Measurements from ENCODE around the gene NTNG2. TPM values are rescaled to one million over a fixed set of nuclear protein-coding genes. Genes with fewer than 3 reads are reported as not detected.
A peak's percentile ranks its signal among the peaks of the same experiment; 100 is the strongest.

The NTNG2 gene
- total and polyA plus RNA-seq, 9 donors: 0.23 to 1.3 (median 0.56) TPM

- H3K4me3 ChIP-seq (ENCODE audit: low read length): no peak overlapping the region
- no peaks in the 10 kb centered on the region for H3K9me3 ChIP-seq (replicated peaks; ENCODE audit: control insufficient read depth, low read depth, low read length)
- DNase-seq: no peak
- no peak overlapping the region for H3K27ac ChIP-seq (ENCODE audit: low read length)
- peaks cover 83% of the 10 kb centered on the region for H3K27me3 ChIP-seq (ENCODE audit: control insufficient read depth, insufficient read depth, low read length)
- peaks cover 14% of the 10 kb centered on the region for H3K4me1 ChIP-seq (ENCODE audit: control insufficient read depth, insufficient read depth, low read length)
- 77% methylated on average over 14 of the region's 19 CpGs for WGBS (ENCODE audit: insufficient coverage)
- H3K36me3 ChIP-seq (ENCODE audit: control insufficient read depth, insufficient read depth, low read length): no peaks in the 10 kb centered on the region
Measured at GRCh38 chr9:132157347-132158116, 4.3 kb upstream of the NTNG2 start.

- peaks cover 88% of the 10 kb centered on the region for H3K27me3 ChIP-seq (ENCODE audit: control insufficient read depth, insufficient read depth, low read length)
- H3K36me3 ChIP-seq (ENCODE audit: control insufficient read depth, insufficient read depth, low read length): no peaks in the 10 kb centered on the region
- peak; percentile 56 for DNase-seq
- H3K4me1 ChIP-seq (ENCODE audit: control insufficient read depth, insufficient read depth, low read length): peaks cover 21% of the 10 kb centered on the region
- H3K4me3 ChIP-seq (ENCODE audit: low read length): peak overlapping the region; percentile 27
- no peaks in the 10 kb centered on the region for H3K9me3 ChIP-seq (replicated peaks; ENCODE audit: control insufficient read depth, low read depth, low read length)
- H3K27ac ChIP-seq (ENCODE audit: low read length): no peak overlapping the region
- WGBS (ENCODE audit: insufficient coverage): 2% methylated on average over 42 of the region's 50 CpGs
Measured at GRCh38 chr9:132160802-132161742, 786 bp upstream of the NTNG2 start.

- WGBS (ENCODE audit: insufficient coverage): under 1% methylated on average over 72 of the region's 74 CpGs
- H3K4me1 ChIP-seq (ENCODE audit: control insufficient read depth, insufficient read depth, low read length): peaks cover 21% of the 10 kb centered on the region
- peak overlapping the region; percentile 46 for H3K4me3 ChIP-seq (ENCODE audit: low read length)
- DNase-seq: no peak
- H3K36me3 ChIP-seq (ENCODE audit: control insufficient read depth, insufficient read depth, low read length): no peaks in the 10 kb centered on the region
- no peak overlapping the region for H3K27ac ChIP-seq (ENCODE audit: low read length)
- no peaks in the 10 kb centered on the region for H3K9me3 ChIP-seq (replicated peaks; ENCODE audit: control insufficient read depth, low read depth, low read length)
- peaks cover 91% of the 10 kb centered on the region for H3K27me3 ChIP-seq (ENCODE audit: control insufficient read depth, insufficient read depth, low read length)
Measured at GRCh38 chr9:132162764-132163456, 1.1 kb downstream of the NTNG2 start.

GRCh38 chr9:132163457-132163875 is 1.6 kb downstream of the NTNG2 start:
- no peaks in the 10 kb centered on the region for H3K9me3 ChIP-seq (replicated peaks; ENCODE audit: control insufficient read depth, low read depth, low read length)
- 0% methylated on average over 6 of the region's 29 CpGs for WGBS (ENCODE audit: insufficient coverage)
- DNase-seq: no peak
- peaks cover 21% of the 10 kb centered on the region for H3K4me1 ChIP-seq (ENCODE audit: control insufficient read depth, insufficient read depth, low read length)
- H3K4me3 ChIP-seq (ENCODE audit: low read length): no peak overlapping the region
- H3K27me3 ChIP-seq (ENCODE audit: control insufficient read depth, insufficient read depth, low read length): peaks cover 93% of the 10 kb centered on the region
- no peak overlapping the region for H3K27ac ChIP-seq (ENCODE audit: low read length)
- H3K36me3 ChIP-seq (ENCODE audit: control insufficient read depth, insufficient read depth, low read length): no peaks in the 10 kb centered on the region

GRCh38 chr9:132163876-132164603 is 2.2 kb downstream of the NTNG2 start:
- Histone ChIP-seq H3K9me3 (replicated peaks; ENCODE audit: control insufficient read depth, low read depth, low read length) (no peaks in the 10 kb centered on the region), H3K4me1 (ENCODE audit: control insufficient read depth, insufficient read depth, low read length) (peaks cover 21% of the 10 kb centered on the region), H3K27me3 (ENCODE audit: control insufficient read depth, insufficient read depth, low read length) (peaks cover 95% of the 10 kb centered on the region), H3K36me3 (ENCODE audit: control insufficient read depth, insufficient read depth, low read length) (no peaks in the 10 kb centered on the region), H3K4me3 (ENCODE audit: low read length) (no peak overlapping the region), H3K27ac (ENCODE audit: low read length) (no peak overlapping the region)
- no peak for DNase-seq
- 2% methylated on average over 22 of the region's 45 CpGs for WGBS (ENCODE audit: insufficient coverage)

GRCh38 chr9:132164604-132165362 is 2.9 kb downstream of the NTNG2 start:
- 1% methylated on average over 11 of the region's 16 CpGs for WGBS (ENCODE audit: insufficient coverage)

GRCh38 chr9:132166599-132166998 is 4.7 kb downstream of the NTNG2 start:
- WGBS (ENCODE audit: insufficient coverage): 46% methylated on average over 19 of the region's 19 CpGs
- H3K36me3 ChIP-seq (ENCODE audit: control insufficient read depth, insufficient read depth, low read length): no peaks in the 10 kb centered on the region
- no peak overlapping the region for H3K4me3 ChIP-seq (ENCODE audit: low read length)
- no peak overlapping the region for H3K27ac ChIP-seq (ENCODE audit: low read length)
- peaks cover 15% of the 10 kb centered on the region for H3K4me1 ChIP-seq (ENCODE audit: control insufficient read depth, insufficient read depth, low read length)
- H3K9me3 ChIP-seq (replicated peaks; ENCODE audit: control insufficient read depth, low read depth, low read length): no peaks in the 10 kb centered on the region
- peaks cover 93% of the 10 kb centered on the region for H3K27me3 ChIP-seq (ENCODE audit: control insufficient read depth, insufficient read depth, low read length)
- DNase-seq: no peak

More at GRCh38 chr9:132164604-132165362, 2.9 kb downstream of the NTNG2 start:
- H3K9me3 ChIP-seq (replicated peaks; ENCODE audit: control insufficient read depth, low read depth, low read length): no peaks in the 10 kb centered on the region
- H3K27me3 ChIP-seq (ENCODE audit: control insufficient read depth, insufficient read depth, low read length): peaks cover 95% of the 10 kb centered on the region
- no peak overlapping the region for H3K4me3 ChIP-seq (ENCODE audit: low read length)
- DNase-seq: no peak
- H3K27ac ChIP-seq (ENCODE audit: low read length): no peak overlapping the region
- H3K36me3 ChIP-seq (ENCODE audit: control insufficient read depth, insufficient read depth, low read length): no peaks in the 10 kb centered on the region
- peaks cover 21% of the 10 kb centered on the region for H3K4me1 ChIP-seq (ENCODE audit: control insufficient read depth, insufficient read depth, low read length)

- 0% methylated on average over 1 of the region's 7 CpGs for WGBS (ENCODE audit: insufficient coverage)
- Histone ChIP-seq H3K27ac (ENCODE audit: low read length) (no peak overlapping the region), H3K9me3 (replicated peaks; ENCODE audit: control insufficient read depth, low read depth, low read length) (no peaks in the 10 kb centered on the region), H3K27me3 (ENCODE audit: control insufficient read depth, insufficient read depth, low read length) (peaks cover 97% of the 10 kb centered on the region), H3K36me3 (ENCODE audit: control insufficient read depth, insufficient read depth, low read length) (no peaks in the 10 kb centered on the region), H3K4me1 (ENCODE audit: control insufficient read depth, insufficient read depth, low read length) (peaks cover 14% of the 10 kb centered on the region), H3K4me3 (ENCODE audit: low read length) (no peak overlapping the region)
- no peak for DNase-seq
Measured at GRCh38 chr9:132167192-132167591, 5.3 kb downstream of the NTNG2 start.

- 47% methylated on average over 8 of the region's 8 CpGs for WGBS (ENCODE audit: insufficient coverage)
- Histone ChIP-seq H3K9me3 (replicated peaks; ENCODE audit: control insufficient read depth, low read depth, low read length) (no peaks in the 10 kb centered on the region), H3K36me3 (ENCODE audit: control insufficient read depth, insufficient read depth, low read length) (no peaks in the 10 kb centered on the region), H3K4me3 (ENCODE audit: low read length) (no peak overlapping the region), H3K27me3 (ENCODE audit: control insufficient read depth, insufficient read depth, low read length) (peaks cover 87% of the 10 kb centered on the region), H3K4me1 (ENCODE audit: control insufficient read depth, insufficient read depth, low read length) (peaks cover 4% of the 10 kb centered on the region), H3K27ac (ENCODE audit: low read length) (no peak overlapping the region)
- no peak for DNase-seq
Measured at GRCh38 chr9:132168347-132168746, 6.5 kb downstream of the NTNG2 start.
